ENCODE data around the gene OPHN1.

The OPHN1 gene

DNA sequence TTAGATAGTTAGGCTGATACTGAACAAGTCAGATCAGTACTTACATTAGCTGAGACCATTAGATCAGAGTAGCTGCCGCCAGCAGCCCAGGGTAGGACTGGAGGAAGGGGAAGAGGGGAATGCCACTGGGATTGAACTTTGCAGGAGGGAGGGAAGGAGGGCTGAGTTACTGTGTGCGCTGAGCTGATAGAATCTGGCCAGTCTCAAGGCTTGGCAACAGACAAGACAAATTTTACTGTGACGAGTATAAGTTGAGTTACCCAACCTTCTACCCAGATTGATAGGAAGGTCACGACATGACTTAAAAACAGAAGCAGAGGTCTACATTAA, 372.1 kb downstream of the OPHN1 start:
- DNase-seq (ENCODE audit: low read depth in 3 of 3) = no peak

DNA sequence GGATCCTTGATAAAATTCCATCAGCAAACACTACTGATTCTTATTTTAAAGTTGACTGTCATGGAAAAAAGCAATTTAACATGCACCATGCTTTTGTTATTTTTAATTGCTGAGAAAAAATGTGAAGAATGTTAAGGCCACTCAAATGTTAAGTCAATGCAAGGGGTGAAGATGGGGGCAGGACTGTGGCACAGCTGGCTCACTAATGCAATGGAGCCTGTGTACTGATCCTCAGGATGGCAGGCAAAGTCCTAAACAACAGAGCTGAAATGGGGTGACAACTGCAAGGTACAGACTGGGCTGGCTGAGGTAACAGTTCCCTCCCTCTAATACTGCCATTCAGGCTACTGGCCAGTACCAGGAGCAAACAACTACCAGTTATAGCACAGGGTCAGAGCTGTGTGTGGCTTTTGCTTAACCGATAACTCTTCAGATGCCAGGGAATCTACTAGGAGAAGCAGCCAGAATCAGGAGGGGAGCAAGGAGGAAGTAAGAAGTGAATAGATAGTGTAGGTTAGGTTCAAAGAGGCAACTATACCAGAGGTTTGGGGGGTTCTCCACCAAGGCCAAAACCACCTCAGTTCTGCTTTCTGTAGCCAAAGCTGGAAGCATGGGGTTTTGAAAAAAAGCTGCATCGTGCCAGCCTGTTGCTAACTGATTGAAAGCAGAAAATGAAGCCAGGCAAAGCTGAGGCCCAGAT, 372.6 kb downstream of the OPHN1 start:
- DNase-seq (ENCODE audit: low read depth in 3 of 3) = no peak

DNA sequence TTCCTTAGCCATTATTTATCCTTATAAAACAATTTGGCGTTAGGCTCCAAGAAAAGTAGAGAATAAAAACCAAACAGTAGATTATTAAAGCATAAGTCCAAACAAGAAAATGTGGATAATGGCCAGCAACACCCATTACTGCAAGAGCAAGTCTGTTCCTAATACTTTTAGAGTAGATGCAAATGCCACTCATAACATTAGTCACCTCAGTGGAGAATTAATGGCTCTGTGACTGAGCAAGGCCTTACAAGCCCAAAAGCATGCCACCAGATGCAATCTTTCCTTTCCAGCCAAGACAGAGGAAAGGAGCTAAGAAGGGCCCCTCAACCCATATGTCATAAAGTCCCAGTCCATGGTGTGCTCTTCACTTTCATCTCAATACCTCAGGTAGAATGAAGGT, 373.8 kb downstream of the OPHN1 start:
- DNase-seq (ENCODE audit: low read depth in 3 of 3) = no peak

DNA sequence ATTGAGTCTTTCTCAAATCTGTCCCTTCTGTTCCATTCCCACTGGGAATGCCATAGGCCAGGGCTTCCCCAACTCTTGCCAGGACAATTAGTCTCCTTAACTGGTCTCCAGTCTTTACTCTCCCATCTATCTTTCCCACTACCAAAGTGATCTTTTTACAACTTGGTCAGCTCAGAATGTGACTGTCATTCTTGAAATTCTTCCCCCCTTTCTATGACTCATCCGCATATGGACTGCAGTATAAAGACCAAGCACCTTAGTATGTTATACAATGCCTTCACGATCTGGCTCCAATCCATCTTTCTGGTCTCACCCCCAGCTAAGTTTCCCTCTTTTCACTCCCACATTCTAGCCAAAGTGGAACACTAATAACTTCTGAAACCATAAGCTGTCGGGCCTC, 383.8 kb downstream of the OPHN1 start:
- no peak for DNase-seq (ENCODE audit: low read depth in 3 of 3)

DNA sequence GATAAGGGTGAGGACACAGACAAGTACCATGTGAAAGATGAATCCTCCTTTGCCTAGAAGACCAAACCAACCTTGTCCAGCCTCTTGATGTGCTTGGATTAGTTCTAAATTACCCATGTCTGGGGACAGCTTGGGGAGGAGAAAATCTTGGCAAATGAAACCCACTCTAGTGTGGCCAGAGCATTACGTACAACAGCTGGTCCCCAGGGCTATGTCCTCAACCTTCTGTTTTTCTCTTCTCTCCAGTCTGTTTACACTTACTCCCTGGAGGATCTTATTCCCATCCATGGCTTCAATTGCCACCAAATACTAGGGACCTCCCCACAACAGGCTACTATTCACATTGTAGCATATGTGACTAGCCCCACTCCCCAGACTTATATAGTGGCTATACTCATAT, 384.5 kb downstream of the OPHN1 start:
- no peak for DNase-seq (ENCODE audit: low read depth in 3 of 3)

DNA sequence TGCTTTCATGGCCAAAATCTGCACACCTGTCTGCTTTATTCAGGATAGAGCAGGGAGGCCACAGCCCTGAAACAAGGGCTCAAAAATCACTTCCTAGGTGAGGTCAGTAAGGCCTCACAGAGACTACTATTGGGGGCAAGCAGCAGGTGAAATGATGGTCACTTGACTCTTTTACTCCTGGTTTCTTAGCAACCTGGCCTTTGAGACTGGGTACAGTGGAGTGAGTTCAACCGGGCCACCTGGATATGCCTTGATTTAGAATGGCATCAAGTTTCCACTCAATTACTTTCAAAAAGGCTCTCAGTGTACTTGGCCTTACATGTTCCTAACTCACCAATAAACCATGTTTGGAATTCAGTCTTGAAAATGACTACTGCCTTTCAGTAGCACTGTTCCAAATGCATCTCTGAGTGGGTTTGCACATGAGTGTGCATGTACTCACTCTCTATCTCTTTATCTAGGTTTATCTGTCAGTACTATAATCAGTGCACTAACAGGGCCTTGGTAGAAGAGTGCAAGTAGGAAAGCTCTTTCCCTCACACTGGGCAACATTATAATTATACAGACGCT, 388.2 kb downstream of the OPHN1 start:
- no peak for DNase-seq (ENCODE audit: low read depth in 3 of 3)

DNA sequence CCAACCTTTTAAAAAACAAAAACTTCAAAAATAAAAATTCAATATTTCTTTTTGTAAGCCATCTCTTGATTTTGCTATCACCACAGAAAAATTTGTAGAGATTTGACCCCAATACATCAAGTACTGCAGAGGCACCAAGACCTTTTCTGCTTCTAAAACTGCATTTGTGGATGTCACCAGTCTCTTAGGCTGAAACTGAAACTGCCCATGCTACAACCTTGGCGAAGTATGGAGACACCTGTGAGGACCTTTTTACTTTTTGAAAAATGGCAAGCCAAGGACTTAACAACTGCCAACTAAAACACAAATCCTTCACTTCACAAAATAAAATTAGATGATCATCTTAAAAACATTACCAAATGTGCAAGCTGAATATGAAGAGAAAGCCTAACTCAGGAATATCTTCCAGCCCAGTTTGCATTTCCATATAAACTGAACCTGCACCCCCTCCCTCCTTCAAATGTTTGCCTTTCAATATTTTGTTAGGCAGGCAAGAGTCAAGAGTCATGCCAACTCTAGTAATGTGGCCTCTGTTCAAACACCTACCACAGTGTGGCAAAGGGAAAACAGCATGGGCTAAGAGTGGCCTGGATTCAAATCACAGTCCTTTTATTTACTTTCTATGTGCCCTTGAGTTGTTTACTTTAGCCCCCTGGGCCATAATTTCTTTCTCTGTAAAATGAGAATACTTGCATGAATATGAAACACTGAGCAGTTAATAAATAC, 389.4 kb downstream of the OPHN1 start:
- no peak for DNase-seq (ENCODE audit: low read depth in 3 of 3)

DNA sequence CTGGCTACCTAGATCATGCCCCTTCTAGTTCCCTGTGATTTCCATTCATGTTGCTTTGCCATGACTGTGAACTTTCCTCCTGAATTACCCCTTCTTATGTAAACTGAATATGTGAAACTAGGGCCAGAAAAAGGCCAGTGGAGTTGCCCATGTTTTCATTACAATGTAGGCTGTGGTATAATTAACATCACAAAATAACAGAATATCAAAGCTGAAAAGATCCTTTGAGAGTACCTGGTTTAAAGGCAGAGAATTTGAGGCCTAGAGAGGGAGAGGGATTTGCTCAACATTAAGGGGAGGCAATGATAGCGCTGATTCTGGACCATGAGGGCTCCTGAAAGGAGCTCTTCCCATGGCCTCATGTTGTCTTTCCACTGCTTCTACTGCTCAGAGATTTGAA, 392.2 kb downstream of the OPHN1 start:
- no peak for DNase-seq (ENCODE audit: low read depth in 3 of 3)

DNA sequence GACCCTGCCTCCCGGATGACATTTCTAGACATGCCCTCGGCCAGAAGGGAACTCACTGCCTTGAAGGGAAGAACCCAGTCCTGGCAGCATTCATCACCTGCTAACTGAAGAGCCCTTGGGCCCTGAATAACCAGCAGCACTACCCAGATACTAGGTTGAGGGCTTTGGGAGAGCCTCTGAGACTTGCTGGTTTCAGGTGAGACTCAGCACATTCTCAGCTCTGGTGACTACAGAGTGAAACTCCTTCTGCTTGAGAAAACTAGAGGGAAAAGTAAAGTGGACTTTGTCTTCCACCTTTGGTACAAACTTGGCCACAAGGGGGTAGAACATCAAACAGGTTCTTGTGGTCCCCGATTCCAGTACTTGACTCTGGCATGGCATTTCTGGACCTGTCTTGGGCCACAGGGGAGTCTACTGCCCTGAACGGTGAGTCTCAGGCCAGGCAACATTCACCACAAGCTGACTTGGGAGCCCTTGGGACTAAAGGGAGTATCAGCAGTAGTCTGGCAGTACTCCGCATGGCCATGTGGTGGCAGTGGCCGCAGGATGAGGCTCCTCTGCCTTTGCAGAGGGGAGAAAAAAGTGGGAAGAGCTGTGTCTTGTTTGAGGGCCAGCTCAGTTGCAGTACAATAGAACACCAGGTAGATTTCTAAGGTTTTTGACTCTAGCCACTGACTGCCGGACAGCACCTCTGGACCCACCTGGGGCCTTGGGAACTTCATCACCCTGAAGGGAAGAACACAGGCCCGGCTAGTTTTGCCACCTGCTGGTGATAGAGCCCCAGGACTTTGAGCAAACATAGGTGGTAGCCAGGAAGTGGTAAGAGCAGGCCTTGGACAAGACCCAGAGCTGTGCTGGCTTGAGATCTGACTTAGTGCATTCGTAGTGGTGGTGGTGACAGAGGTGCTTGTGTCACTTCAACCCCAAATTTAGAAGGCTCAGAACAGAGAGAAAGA, 414.8 kb downstream of the OPHN1 start:
- no peak for DNase-seq (ENCODE audit: low read depth in 3 of 3)

DNA sequence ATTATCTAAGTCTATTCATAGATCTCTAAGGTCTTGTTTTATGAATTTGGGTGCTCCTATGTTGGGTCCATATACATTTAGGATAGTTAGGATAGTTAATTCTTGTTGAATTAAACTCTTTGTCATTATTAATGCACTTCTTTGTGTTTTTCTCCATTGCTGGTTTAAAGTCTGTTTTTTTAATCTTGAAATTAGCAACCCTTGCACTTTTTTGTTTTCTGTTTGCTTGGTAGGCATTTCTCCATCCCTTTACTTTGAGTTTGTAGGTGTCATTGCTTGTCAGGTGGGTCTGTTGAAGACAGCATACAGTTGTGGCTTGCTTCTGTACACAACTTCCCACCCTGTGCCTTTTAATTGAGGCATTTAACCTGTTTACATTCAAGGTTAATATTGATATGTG, 434.8 kb downstream of the OPHN1 start:
- DNase-seq (ENCODE audit: low read depth in 3 of 3) = no peak

Measured in stimulated activated CD4-positive, alpha-beta T cell treated with anti-CD3 and anti-CD28 coated beads, TNF-alpha, amount 100 ng/mL, for 4 hours (primary cell).